ENCODE data around the gene APOA1.

DNA sequence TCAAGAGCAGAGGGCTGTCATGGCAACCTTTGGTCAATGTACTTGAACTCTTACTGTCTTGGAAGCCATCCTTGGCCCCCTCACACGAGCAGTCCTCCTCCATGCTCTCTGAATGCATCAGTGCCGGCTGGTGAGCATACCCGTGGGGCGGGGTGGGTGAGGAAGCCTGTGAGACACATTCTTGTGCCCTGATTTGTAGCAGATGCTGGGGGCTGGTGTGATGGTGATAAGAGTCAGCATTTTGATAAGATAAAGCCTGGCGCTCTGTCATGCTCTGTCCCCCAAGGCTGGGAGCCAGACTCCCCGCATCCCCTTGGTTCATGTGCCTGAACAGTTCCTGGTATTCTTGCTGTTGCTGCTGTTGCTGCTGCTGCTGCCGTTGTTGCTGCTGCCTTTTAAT is 20.5 kb upstream of the APOA1 start:
- TF ChIP-seq, protein P1, sequence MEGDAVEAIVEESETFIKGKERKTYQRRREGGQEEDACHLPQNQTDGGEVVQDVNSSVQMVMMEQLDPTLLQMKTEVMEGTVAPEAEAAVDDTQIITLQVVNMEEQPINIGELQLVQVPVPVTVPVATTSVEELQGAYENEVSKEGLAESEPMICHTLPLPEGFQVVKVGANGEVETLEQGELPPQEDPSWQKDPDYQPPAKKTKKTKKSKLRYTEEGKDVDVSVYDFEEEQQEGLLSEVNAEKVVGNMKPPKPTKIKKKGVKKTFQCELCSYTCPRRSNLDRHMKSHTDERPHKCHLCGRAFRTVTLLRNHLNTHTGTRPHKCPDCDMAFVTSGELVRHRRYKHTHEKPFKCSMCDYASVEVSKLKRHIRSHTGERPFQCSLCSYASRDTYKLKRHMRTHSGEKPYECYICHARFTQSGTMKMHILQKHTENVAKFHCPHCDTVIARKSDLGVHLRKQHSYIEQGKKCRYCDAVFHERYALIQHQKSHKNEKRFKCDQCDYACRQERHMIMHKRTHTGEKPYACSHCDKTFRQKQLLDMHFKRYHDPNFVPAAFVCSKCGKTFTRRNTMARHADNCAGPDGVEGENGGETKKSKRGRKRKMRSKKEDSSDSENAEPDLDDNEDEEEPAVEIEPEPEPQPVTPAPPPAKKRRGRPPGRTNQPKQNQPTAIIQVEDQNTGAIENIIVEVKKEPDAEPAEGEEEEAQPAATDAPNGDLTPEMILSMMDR (IDR thresholded peaks at IDR 0.05) = no peak
- TF ChIP-seq EZH2 (IDR thresholded peaks at IDR 0.05; ENCODE audit: borderline replicate concordance, insufficient read depth, low read depth, low read length, poor library complexity, severe bottlenecking) = no peak
